ENCODE data around the gene HPS3. TPM values are rescaled to one million over a fixed set of nuclear protein-coding genes. Genes with fewer than 3 reads are reported as not detected.
A peak's percentile ranks its signal among the peaks of the same experiment; 100 is the strongest.

The HPS3 gene
- total RNA-seq, 1 experiment from 2014 or later, result 68.0 TPM

DNA sequence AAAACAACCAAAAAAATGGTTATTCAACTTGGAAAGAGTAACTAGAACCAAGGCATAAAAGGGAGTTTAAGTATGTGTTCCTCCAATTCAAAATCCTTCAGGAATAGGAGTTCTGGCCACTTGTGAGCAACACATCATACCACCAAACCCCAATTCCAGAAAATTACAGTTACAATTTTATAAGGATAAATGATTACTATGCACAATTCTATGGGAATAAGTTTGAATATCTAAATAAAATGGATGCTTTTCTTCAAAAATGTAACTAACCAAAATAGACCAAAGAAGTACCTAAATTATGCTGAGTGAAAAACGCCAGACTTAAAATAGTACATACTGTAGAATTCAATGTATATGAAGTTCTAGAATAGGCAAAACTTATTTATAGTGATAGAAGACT, 47.7 kb upstream of the HPS3 start:
- TF ChIP-seq SIN3A (IDR thresholded peaks at IDR 0.05; ENCODE audit: borderline replicate concordance, insufficient read depth, low read depth, low read length), result no peak
- TF ChIP-seq, protein P1, sequence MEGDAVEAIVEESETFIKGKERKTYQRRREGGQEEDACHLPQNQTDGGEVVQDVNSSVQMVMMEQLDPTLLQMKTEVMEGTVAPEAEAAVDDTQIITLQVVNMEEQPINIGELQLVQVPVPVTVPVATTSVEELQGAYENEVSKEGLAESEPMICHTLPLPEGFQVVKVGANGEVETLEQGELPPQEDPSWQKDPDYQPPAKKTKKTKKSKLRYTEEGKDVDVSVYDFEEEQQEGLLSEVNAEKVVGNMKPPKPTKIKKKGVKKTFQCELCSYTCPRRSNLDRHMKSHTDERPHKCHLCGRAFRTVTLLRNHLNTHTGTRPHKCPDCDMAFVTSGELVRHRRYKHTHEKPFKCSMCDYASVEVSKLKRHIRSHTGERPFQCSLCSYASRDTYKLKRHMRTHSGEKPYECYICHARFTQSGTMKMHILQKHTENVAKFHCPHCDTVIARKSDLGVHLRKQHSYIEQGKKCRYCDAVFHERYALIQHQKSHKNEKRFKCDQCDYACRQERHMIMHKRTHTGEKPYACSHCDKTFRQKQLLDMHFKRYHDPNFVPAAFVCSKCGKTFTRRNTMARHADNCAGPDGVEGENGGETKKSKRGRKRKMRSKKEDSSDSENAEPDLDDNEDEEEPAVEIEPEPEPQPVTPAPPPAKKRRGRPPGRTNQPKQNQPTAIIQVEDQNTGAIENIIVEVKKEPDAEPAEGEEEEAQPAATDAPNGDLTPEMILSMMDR (IDR thresholded peaks at IDR 0.05), result no peak
- no peak for TF ChIP-seq TCF7L2 (IDR thresholded peaks at IDR 0.05; ENCODE audit: low read depth, low read length)
- TF ChIP-seq POLR2AphosphoS5 (IDR thresholded peaks at IDR 0.05; ENCODE audit: low read depth, low read length), result no peak
- TF ChIP-seq, protein P2, sequence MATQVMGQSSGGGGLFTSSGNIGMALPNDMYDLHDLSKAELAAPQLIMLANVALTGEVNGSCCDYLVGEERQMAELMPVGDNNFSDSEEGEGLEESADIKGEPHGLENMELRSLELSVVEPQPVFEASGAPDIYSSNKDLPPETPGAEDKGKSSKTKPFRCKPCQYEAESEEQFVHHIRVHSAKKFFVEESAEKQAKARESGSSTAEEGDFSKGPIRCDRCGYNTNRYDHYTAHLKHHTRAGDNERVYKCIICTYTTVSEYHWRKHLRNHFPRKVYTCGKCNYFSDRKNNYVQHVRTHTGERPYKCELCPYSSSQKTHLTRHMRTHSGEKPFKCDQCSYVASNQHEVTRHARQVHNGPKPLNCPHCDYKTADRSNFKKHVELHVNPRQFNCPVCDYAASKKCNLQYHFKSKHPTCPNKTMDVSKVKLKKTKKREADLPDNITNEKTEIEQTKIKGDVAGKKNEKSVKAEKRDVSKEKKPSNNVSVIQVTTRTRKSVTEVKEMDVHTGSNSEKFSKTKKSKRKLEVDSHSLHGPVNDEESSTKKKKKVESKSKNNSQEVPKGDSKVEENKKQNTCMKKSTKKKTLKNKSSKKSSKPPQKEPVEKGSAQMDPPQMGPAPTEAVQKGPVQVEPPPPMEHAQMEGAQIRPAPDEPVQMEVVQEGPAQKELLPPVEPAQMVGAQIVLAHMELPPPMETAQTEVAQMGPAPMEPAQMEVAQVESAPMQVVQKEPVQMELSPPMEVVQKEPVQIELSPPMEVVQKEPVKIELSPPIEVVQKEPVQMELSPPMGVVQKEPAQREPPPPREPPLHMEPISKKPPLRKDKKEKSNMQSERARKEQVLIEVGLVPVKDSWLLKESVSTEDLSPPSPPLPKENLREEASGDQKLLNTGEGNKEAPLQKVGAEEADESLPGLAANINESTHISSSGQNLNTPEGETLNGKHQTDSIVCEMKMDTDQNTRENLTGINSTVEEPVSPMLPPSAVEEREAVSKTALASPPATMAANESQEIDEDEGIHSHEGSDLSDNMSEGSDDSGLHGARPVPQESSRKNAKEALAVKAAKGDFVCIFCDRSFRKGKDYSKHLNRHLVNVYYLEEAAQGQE (IDR thresholded peaks at IDR 0.05; ENCODE audit: insufficient read depth in 1 of 2, low read depth in 2 of 2, low read length in 1 of 2), result no peak
- Histone ChIP-seq H3K4me3 (ENCODE audit: low read depth in 2 of 2, low read length in 2 of 2) (no peak overlapping the region), H3K36me3 (ENCODE audit: control insufficient read depth, insufficient read depth, low read length) (peaks cover 9% of the 10 kb centered on the region), H3K27me3 (ENCODE audit: control insufficient read depth, insufficient read depth, low read length) (no peaks in the 10 kb centered on the region), H3K9me3 (ENCODE audit: control insufficient read depth, insufficient read depth, low read depth, low read length) (no peaks in the 10 kb centered on the region), H3K27ac (ENCODE audit: low read length) (no peak overlapping the region), H3K4me1 (ENCODE audit: control insufficient read depth, insufficient read depth, low read length) (0 out of 2 replicates have a peak, but pooled peaks cover 5% of the 10 kb centered on the region)
- no peak for ATAC-seq
- intact Hi-C loops (cut with micrococcal nuclease; ENCODE audit: unreplicated experiment) (no loop called here), in situ Hi-C loops (cut with HindIII; ENCODE audit: low pct_unique_long_range_greater_than_20kb, low sequenced_read_pairs) (no loop called here)
- BruUV-seq (replicated peaks), result no TSS peak
- DNase-seq (ENCODE audit: low read depth, low spot score), result no peak
- CTCF ChIA-PET, result no interaction called here
- POLR2A ChIA-PET, result interaction anchor here (0.7 kb wide), 1 partner anchor 74 kb away, joined by 4 read pairs; no protein-coding TSS in a partner anchor

DNA sequence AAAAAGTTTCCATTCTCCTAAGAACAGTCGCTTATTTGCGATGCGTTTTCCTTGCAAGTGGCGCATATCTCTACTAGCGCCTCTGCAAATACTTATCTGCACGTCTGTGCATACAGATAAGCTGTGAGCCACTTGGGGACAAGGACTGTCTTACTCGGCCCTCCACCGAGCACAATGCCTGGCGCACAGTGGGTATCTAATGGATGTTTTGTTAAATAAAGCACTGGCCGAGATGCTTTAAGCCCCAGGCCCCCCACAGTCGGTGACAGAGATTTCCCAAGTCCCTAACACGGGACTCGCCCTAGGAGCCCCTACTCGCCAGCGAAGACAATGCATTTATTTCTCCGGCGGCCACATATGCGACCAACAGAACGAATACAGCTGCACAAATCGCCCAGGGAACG, 43.6 kb upstream of the HPS3 start:
- Histone ChIP-seq H3K27me3 (ENCODE audit: control insufficient read depth, insufficient read depth, low read length) (no peaks in the 10 kb centered on the region), H3K36me3 (ENCODE audit: control insufficient read depth, insufficient read depth, low read length) (peaks cover 9% of the 10 kb centered on the region), H3K9me3 (ENCODE audit: control insufficient read depth, insufficient read depth, low read depth, low read length) (no peaks in the 10 kb centered on the region), H3K27ac (ENCODE audit: low read length) (peak overlapping the region; percentile 93), H3K4me1 (ENCODE audit: control insufficient read depth, insufficient read depth, low read length) (0 out of 2 replicates have a peak, but pooled peaks cover 4% of the 10 kb centered on the region), H3K4me3 (ENCODE audit: low read depth in 2 of 2, low read length in 2 of 2) (peak overlapping the region; percentile 69 to 75)
- intact Hi-C loops (cut with micrococcal nuclease; ENCODE audit: unreplicated experiment) (no loop called here), in situ Hi-C loops (cut with HindIII; ENCODE audit: low pct_unique_long_range_greater_than_20kb, low sequenced_read_pairs) (no loop called here)
- DNase-seq (ENCODE audit: low read depth, low spot score), result peak; percentile 30
- TSS peak; percentile 61 for BruUV-seq (replicated peaks)
- ATAC-seq, result peak; percentile 50
- TF ChIP-seq, protein P2 (IDR thresholded peaks at IDR 0.05; ENCODE audit: insufficient read depth in 1 of 2, low read depth in 2 of 2, low read length in 1 of 2), result no peak
- TF ChIP-seq TCF7L2 (IDR thresholded peaks at IDR 0.05; ENCODE audit: low read depth, low read length) (no peak), POLR2AphosphoS5 (IDR thresholded peaks at IDR 0.05; ENCODE audit: low read depth, low read length) (no peak), SIN3A (IDR thresholded peaks at IDR 0.05; ENCODE audit: borderline replicate concordance, insufficient read depth, low read depth, low read length) (no peak)
- TF ChIP-seq, protein P1 (IDR thresholded peaks at IDR 0.05), result no peak
- ChIA-PET CTCF (interaction anchor here (0.6 kb wide), 1 partner anchor 9 kb away, joined by 4 read pairs; no protein-coding TSS in a partner anchor), POLR2A (interaction anchor here (0.7 kb wide), 1 partner anchor 60 kb away, joined by 3 read pairs; no protein-coding TSS in a partner anchor)

Data from Panc1 (cell line).